Esophagus muscularis mucosa (tissue), 3 donors: Measurements from ENCODE around the gene ABCA2.

Source experiments
- EP300 ChIP-seq: sonication (generic); formaldehyde crosslinking; IDR thresholded peaks from one replicate; pipeline ENCODE4 v1.6.1; 2017; ENCODE audit warnings: antibody characterized with exemption
- TF ChIP-seq, protein P1 (sequence below), 3 experiments: fragments of 200-600 bp in 2 of 3; fragments of 450-650 bp in 1 of 3; sonication (generic) in 2 of 3; IDR thresholded peaks; one replicate each; pipeline ENCODE4 v1.5.1; 2017 to 2019; ENCODE audit warnings: antibody characterized with exemption in 3 of 3, mild to moderate bottlenecking in 2 of 3, moderate library complexity in 1 of 3

DNA sequence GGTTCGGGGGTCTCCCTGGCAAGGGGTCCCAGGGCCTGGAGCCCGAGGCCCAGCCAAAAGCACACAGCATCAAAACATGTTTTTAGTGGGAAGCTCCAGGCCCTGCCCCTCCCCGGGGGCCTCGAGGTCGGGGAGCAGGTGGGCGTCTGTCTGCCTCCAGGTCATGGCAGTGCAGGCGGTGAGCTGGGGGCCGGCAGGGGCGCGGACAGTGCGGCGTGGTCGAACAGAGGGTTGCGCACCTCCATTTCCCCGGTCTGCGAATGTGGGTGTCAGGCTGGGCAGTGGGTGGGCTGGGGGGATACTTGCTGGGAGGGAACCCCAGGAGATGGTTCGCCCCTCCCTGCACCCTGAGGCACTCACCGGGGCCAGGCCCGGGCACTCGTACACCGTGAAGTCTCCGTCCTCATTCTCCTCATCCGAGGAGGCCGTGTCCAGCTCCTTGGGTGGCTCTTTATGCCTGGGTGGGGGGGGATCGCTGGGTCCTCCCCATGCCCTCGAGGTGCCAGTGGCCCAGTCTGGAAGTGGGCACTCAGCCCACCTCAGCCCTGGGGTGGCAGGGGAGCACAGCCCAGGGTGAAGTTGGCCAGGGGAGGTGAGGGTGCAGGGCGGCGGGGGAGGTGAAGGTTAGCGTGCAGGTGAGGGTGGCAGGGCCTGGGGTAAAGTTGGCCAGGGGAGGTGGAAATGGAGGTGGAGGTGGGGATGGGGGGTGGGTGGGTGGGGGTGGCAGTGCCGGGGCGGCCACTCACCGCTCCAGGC, 11.8 kb upstream of the ABCA2 start:
- TF ChIP-seq EP300: no peak
- TF ChIP-seq, protein P1, sequence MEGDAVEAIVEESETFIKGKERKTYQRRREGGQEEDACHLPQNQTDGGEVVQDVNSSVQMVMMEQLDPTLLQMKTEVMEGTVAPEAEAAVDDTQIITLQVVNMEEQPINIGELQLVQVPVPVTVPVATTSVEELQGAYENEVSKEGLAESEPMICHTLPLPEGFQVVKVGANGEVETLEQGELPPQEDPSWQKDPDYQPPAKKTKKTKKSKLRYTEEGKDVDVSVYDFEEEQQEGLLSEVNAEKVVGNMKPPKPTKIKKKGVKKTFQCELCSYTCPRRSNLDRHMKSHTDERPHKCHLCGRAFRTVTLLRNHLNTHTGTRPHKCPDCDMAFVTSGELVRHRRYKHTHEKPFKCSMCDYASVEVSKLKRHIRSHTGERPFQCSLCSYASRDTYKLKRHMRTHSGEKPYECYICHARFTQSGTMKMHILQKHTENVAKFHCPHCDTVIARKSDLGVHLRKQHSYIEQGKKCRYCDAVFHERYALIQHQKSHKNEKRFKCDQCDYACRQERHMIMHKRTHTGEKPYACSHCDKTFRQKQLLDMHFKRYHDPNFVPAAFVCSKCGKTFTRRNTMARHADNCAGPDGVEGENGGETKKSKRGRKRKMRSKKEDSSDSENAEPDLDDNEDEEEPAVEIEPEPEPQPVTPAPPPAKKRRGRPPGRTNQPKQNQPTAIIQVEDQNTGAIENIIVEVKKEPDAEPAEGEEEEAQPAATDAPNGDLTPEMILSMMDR (IDR thresholded peaks at IDR 0.05): no peak
